NCI-H128 (cell line): ENCODE results near the gene ZNF346.
"Not testable (repeated sequence)": the region's sequence is repeated elsewhere in the genome, so short reads cannot be mapped to it uniquely, and the experiment has no call there.

Experiments
- DNase-seq: peaks from one replicate; lab custom pipeline; 2025; ENCODE audit not compliant: unreplicated experiment; lab: John Stamatoyannopoulos, UW

The ZNF346 gene

GRCh38 chr5:177008716-177009115, 13.8 kb upstream of the ZNF346 start:
- no peak for DNase-seq

GRCh38 chr5:177010153-177010552, 12.3 kb upstream of the ZNF346 start:
- no peak for DNase-seq

GRCh38 chr5:177015156-177015555, 7.3 kb upstream of the ZNF346 start:
- no peak for DNase-seq

GRCh38 chr5:177018341-177018740, 4.2 kb upstream of the ZNF346 start:
- DNase-seq = no peak

- no peak for DNase-seq
Measured at GRCh38 chr5:177020033-177020432, 2.5 kb upstream of the ZNF346 start.

- no peak for DNase-seq
Measured at GRCh38 chr5:177023303-177023664, 788 bp downstream of the ZNF346 start.

- no peak for DNase-seq
Measured at GRCh38 chr5:177024559-177024958, 2.1 kb downstream of the ZNF346 start.

GRCh38 chr5:177025101-177025601, 2.7 kb downstream of the ZNF346 start:
- DNase-seq = no peak

GRCh38 chr5:177027665-177028064, 5.2 kb downstream of the ZNF346 start:
- no peak for DNase-seq

GRCh38 chr5:177029498-177029897, 7.0 kb downstream of the ZNF346 start:
- no peak for DNase-seq

GRCh38 chr5:177035976-177036375, 13.5 kb downstream of the ZNF346 start:
- DNase-seq = no peak

GRCh38 chr5:177036443-177036842, 13.9 kb downstream of the ZNF346 start:
- no peak for DNase-seq

GRCh38 chr5:177036921-177037320, 14.4 kb downstream of the ZNF346 start:
- no peak for DNase-seq

GRCh38 chr5:177040814-177041420, 18.4 kb downstream of the ZNF346 start:
- DNase-seq = no peak

- DNase-seq = no peak
Measured at GRCh38 chr5:177041936-177042335, 19.4 kb downstream of the ZNF346 start.

- DNase-seq = no peak
Measured at GRCh38 chr5:177043114-177043513, 20.6 kb downstream of the ZNF346 start.

- no peak for DNase-seq
Measured at GRCh38 chr5:177043958-177044357, 21.5 kb downstream of the ZNF346 start.

GRCh38 chr5:177044641-177045040, 22.1 kb downstream of the ZNF346 start:
- DNase-seq = no peak

GRCh38 chr5:177045631-177046030, 23.1 kb downstream of the ZNF346 start:
- no peak for DNase-seq

- not testable (repeated sequence) for DNase-seq
Measured at GRCh38 chr5:177048531-177048930, 26.0 kb downstream of the ZNF346 start.

GRCh38 chr5:177049285-177049684, 26.8 kb downstream of the ZNF346 start:
- DNase-seq = no peak

- DNase-seq = no peak
Measured at GRCh38 chr5:177064500-177065277, 42.2 kb downstream of the ZNF346 start.

- DNase-seq = no peak
Measured at GRCh38 chr5:177065491-177065890, 43.0 kb downstream of the ZNF346 start.
